GM21381 (cell line): Measurements from ENCODE around the gene HLA-DRB5.
"Not testable (repeated sequence)": the region's sequence is repeated elsewhere in the genome, so short reads cannot be mapped to it uniquely, and the experiment has no call there.

ENCODE experiments used
- ATAC-seq: cut with Tn5 transposase; IDR thresholded peaks from one replicate; pipeline ENCODE4 v1.9.1; 2021; ENCODE audit warnings: mild to moderate bottlenecking, moderate library complexity; ENCODE audit not compliant: unreplicated experiment

The HLA-DRB5 gene

DNA sequence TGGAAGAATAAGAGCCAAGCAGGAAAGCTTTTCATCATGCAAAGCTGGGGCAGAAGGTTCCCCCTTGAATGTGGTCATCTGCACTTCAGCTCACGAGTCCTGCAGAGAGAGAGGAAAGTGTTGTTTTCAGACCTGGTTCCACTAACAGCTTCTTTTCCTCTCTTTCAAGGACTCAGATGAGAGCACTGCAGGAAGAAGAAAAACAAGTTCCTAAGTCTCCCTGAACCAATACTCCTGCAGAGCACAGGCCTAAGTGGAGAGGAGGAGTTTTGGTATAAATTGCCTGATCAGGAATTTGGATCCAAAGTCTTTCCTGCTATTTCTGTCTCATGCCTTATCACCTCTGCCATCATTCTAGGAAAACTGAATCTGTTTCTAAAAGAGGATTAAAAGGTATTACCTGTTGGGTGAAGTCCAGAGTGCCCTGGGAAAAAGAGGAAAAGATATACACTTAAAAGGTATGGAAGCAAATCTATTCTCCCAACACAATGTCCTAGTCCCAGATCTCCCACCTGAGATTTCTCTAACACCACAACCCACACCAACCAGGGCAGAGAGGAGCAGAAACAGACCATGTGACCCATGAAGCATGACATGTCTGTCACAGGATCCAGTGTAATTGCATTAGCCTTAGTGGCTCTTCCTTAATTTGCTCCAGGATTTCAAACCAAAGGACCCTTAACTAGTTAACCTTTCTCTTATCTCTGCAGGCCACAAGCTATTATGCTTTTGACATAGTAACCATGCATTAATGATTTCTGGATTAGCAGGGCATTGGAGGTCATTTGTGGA, 12.2 kb downstream of the HLA-DRB5 start:
- no peak for ATAC-seq

DNA sequence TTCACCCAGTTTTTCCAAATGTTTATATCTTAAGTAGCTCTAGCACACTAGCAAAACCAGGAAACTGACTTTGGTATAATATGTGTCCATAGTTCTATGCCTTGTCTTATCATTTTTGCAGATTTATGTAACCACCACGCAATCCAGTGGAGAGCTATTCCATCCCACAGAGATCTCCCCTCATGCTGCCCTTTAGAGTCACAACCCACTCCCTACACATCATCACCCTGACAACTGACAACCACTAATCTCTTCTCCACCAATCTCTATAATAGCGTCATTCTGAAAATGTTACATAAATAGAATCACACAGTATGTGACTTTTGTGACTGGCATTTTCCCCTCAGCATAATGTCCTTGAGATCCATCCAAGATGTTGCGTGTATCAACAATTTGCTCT, 29.1 kb downstream of the HLA-DRB5 start:
- no peak for ATAC-seq

DNA sequence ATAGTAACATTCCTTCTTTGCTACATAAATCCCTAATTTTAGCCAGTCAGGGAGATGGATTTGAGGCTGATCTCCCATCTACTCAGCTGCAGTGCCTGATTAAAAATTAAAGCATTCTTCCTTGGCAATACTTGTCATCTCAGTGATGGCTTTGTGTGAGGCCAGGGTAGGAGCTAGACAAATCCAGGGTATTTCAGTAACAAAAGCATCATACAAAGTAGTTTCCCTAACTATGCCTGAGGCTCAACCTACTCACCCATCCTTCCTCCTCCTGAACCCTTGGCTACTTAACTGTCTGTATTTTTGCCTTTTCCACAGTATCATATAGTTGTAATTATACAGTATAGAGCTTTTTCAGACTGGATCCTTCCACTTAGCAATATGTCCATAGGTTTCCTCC, 37.7 kb downstream of the HLA-DRB5 start:
- ATAC-seq: no peak

DNA sequence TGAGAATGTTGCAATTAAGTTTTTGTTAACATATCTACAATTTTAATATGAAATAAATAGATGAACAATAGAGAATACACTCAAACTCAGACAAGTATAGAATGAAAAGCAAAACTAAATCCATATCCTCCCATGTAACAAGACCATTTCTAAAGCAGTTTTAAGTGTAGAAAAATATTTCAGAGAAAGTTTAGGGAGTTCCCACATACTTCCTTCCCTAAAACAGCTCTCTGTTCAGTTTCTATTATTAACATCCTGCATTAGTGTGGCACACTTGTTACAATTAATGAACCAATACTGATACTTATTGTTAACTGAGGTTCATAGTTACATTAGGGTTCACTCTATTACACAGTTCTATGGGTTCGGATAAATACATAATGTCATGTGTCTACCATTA, 38.4 kb downstream of the HLA-DRB5 start:
- ATAC-seq: no peak

DNA sequence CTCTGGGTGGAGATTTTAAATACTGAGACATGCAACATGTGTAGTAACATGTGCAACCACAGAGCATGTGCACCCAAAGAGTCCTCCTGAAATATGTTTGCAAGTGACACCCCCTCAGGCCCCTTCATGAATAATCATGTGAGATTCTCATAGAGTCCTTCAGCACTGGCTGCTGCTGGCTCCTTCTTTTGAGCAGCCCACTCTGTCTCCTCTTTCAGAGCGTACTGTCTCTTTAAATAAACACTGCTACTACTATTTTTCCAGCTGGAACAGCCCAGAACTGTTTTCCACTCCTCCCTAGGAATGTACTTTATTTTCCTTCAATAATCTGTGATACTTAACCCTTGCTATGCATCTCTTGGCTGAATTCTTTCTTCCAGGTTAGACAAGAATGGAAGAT, 42.0 kb downstream of the HLA-DRB5 start:
- ATAC-seq: no peak

DNA sequence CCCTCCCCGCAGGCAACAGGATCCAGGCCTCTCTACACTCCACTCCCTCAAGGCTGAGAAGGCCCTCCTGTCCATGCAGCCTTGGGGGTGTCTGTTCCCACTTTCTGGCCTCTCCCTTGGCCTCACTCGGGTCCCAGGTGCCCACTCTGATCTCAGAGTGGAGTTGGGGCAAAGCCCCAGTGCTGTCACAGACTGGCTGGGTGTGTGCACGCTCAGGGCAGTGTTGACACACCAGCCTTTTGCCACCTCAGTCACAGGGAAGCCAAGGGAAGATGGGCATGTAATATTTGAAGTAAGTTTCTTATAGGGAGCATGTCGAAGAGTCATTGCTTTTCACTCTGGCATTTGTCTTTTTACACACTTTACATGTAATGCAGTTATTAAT, 45.5 kb downstream of the HLA-DRB5 start:
- ATAC-seq: no peak

DNA sequence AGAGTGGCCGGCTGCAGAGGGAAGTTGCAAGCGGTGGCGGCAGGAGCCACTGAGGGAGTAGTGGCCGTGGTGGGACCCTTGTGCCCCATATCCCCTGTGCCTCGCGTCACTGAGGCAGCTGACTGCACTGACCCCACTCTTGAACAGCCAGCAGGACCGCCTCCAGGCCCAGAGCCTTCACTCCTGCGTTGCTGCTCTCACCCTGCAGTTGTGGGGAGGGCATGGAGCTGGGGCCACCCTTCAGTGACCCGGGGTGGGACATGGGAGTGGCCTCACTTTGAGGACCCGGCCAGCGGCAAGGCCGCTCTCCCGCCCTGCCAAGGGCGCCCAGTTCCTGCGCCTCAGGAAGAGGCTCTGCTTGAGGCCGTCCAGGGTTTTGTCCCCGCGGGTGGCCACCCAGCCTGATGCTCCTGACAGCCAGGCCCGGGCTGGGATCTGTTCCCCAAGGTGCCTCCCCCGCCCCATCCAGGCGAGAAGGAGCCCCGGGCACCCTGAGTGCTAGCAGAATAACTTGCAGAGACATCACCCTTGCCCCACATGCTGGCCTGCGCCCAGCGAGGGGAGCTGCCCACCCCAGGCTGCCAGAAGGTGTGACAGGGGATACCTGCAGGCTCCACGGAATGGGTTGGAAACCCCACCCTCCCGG, 46.0 kb downstream of the HLA-DRB5 start:
- no peak for ATAC-seq

DNA sequence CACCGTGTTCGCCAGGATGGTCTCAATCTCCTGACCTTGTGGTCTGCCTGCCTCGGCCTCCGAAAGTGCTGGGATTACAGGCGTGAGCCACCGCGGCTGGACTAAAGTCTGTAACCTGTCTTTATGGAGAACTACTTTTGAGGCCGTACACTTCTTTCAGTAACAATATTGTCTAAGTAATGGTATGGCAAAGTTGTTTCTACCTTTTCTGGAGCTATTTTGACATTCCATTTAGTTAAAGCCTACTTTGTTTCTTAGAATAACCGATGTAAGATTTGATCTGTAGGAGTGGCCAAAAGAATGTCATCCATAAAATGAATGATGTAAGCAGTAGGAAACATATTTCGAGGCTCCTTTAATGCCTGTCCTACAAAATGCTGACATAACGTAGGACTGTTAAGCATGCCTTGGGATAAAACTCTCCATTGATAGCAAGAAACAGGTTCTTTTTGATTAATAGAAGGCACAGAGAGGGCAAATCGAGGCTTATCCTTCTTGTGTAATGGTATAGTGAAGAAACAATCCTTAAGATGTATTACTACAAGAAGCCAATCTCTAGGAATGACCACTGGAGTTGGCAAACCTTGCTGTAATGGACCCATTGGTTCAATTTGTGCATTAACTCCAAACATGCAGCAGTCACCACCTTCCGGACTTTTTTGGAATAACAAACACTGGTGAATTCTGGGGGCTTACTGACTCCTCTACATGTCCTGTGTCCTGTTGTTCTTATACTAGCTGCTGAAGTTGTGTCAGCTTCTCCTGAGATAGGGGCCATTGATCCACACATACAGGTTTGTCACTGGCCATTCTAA, 54.5 kb downstream of the HLA-DRB5 start:
- ATAC-seq: no peak

DNA sequence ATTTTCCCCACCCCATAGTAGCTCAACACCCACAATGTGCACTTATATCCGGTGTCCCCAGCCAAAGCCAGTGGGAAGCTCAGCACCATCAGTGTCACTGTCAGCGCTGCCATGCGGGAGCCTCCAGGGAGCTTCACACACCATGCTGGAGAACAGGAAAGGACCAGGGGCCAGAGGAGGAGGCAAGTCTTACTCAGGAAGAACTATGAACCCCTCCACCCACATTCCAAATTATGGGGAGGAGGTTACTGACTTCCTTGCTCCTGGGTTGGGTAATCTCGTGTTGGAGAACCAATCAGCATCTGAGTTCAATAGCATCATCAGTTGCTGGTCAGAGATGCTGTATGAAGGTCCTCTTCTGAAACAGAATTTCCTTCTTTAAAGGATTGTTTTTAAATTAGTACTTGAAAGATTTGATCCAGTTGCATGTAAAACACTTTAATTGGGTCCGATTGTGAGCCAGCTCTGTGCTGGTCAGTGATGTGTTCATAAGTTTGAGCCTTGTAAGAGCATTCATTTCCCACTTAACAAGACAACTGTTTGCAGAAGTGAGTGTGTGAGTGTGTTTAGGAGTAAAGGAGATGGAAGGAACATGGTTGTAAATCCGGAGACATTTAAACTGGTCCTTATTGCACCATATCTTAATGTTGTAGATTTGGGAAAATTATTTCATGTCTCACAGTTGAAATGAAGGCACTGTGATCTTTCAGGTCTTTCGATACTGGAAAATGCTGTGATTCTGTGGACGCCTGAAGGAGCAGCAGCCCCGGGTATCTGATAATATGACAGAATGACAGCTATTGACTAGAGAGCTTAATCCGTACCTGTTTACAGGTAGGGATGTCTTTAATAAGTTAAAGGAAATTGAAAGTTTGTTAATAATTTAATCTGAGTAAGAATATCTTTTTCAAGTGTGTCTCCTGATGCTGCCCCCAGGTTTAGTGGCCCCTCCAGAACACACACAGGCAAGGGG, 56.4 kb downstream of the HLA-DRB5 start:
- peak; percentile 96 for ATAC-seq

DNA sequence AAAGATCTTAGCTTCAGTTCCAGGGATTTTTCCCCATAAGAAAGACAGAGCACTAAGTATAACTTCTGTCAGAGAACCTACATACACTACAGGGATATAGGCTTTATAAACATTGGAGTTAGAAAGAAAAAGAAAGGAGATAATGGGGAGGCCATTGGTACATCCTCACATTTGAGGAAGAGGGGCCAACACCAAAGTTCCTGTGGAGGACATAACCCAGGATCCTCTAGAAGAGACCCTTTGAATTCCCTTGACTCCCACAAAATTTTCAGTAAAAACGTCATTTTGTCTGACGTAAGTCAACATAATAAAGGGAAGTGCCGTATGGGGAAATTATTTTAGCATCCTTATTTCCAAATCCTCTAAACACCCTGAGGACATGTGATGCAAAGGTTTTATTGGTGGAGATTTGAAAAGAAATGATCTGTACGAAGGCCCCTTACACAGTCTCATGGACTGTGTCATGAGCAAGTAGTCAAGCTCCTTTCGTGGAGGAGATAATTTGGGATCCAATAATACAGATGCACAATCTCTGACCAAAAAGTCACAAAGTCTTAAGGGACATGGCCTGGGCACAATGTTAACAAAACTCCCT, 57.2 kb downstream of the HLA-DRB5 start:
- peak; percentile 17 for ATAC-seq

DNA sequence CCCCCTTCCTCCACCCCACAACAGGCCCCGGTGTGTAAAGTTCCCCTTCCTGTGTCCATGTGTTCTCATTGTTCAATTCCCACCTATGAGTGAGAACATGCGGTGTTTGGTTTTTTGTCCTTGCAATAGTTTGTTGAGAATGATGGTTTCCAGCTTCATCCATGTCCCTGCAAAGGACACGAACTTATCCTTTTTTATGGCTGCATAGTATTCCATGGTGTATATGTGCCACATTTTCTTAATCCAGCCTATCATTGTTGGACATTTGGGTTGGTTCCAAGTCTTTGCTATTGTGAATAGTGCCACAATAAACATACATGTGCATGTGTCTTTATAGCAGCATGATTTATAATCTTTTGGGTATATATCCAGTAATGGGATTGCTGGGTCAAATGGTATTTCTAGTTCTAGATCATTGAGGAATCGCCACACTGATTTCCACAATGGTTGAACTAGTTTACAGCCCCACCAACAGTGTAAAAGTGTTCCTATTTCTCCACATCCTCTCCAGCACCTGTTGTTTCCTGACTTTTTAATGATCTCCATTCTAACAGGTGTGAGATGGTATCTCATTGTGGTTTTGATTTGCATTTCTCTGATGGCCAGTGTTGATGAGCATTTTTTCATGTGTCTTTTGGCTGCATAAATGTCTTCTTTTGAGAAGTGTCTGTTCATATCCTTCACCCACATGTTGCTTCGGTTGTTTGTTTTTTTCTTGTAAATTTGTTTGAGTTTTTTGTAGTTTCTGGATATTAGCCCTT, 62.2 kb downstream of the HLA-DRB5 start:
- ATAC-seq: not testable (repeated sequence)
